Thymus (tissue), 11 donors: Measurements from ENCODE around the gene CERT1. TPM values are rescaled to one million over a fixed set of nuclear protein-coding genes. Genes with fewer than 3 reads are reported as not detected.

ENCODE experiments used
- DNase-seq, 9 donors: peaks; one replicate each; pipeline ENCODE4 v3.0.0-alpha.2; 2013; ENCODE audit warnings: low spot score in 9 of 9, low read depth in 6 of 9, missing footprints in 1 of 9
- H3K27ac ChIP-seq, 2 donors: one replicate each; pipeline ENCODE4 v1.5.1; 2013; ENCODE audit warnings: control low read depth in 1 of 2, low read depth in 1 of 2, low read length in 1 of 2, mild to moderate bottlenecking in 1 of 2, moderate library complexity in 1 of 2
- H3K27me3 ChIP-seq, 2 donors: one replicate each; pipeline ENCODE4 v1.5.1; 2013; ENCODE audit warnings: low read length in 1 of 2; ENCODE audit not compliant: control insufficient read depth in 2 of 2, insufficient read depth in 1 of 2
- H3K36me3 ChIP-seq, 2 donors: one replicate each; pipeline ENCODE4 v1.5.1; 2013; ENCODE audit warnings: low read length in 1 of 2, mild to moderate bottlenecking in 1 of 2, moderate library complexity in 1 of 2; ENCODE audit not compliant: control insufficient read depth in 2 of 2, insufficient read depth in 2 of 2
- H3K4me1 ChIP-seq, 2 donors: one replicate each; pipeline ENCODE4 v1.5.1; 2013; ENCODE audit warnings: low read length in 2 of 2; ENCODE audit not compliant: control insufficient read depth in 2 of 2, insufficient read depth in 2 of 2
- H3K4me3 ChIP-seq, 2 donors: one replicate each; pipeline ENCODE4 v1.5.1; 2013; ENCODE audit warnings: low read length in 2 of 2, control low read depth in 1 of 2, mild to moderate bottlenecking in 1 of 2
- H3K9me3 ChIP-seq, 2 donors: one replicate each; pipeline ENCODE4 v1.5.1; 2013; ENCODE audit warnings: low read length in 1 of 2, mild to moderate bottlenecking in 1 of 2; ENCODE audit not compliant: control insufficient read depth in 2 of 2, insufficient read depth in 1 of 2
- WGBS: extraction: QIAGEN DNeasy Blood & Tissue Kit; methylation state at CpG from one replicate; pipeline ENCODE4 v1.1.7; 2013; 5-methylcytosine and 5-hydroxymethylcytosine counted together
- polyA plus RNA-seq: library from polyadenylated mRNA; stranded (reverse); fragments of 200-250 nt; gene quantifications from one replicate; pipeline ENCODE4 v1.2.3, GENCODE V29; 2013
- total RNA-seq: library from RNA; stranded (reverse); fragments of 120-200 nt; gene quantifications from one replicate; pipeline ENCODE4 v1.2.4, GENCODE V29; 2013
- donor health status: healthy.

CERT1 gene
- total and polyA plus RNA-seq, 2 donors: 13.9 to 27.1 TPM

DNA sequence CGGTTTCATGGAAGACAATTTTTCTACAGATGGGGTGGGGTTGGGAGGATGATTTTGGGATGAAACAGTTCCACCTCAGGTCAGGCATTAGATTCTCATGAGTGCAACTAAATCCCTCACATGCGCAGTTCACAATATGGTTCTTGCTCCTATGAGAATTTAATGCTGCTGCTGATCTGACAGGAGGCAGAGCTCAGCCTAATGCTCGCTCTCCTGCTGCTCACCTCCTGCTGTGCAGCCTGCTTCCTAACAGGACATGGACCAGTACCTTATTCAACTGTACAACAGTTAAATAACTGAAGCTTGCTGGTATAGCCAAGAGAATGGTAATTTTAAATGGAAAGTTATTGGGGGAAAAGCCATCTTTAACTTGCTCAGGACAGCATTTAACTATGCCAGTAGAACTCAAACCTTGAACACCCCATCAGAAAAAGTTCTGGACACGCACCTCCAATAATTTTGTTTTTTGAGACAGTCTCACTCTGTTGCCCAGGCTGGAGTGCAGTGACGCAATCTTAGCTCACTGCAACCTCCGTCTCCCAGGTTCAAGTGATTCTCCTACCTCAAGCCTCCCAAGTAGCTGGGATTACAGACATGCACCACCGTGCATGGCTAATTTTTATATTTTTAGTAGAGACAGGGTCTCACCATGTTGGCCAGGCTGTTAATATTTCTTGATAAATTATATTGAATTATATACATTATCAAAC, 146.7 kb downstream of the CERT1 start:
- no peaks in the 10 kb centered on the region for H3K9me3 ChIP-seq
- no peak overlapping the region for H3K4me3 ChIP-seq
- no peaks in the 10 kb centered on the region for H3K4me1 ChIP-seq
- no peak overlapping the region for H3K27ac ChIP-seq
- 97% methylated on average over 7 of the region's 7 CpGs for WGBS
- no peaks in the 10 kb centered on the region for H3K27me3 ChIP-seq
- H3K36me3 ChIP-seq: peaks cover 14 to 30% of the 10 kb centered on the region in 2 donors
- DNase-seq: no peak

GRCh38 chr5:75363726-75364495, 147.5 kb downstream of the CERT1 start:
- peaks cover 21 to 35% of the 10 kb centered on the region in 2 donors for H3K36me3 ChIP-seq
- H3K27me3 ChIP-seq: no peaks in the 10 kb centered on the region
- H3K4me1 ChIP-seq: no peaks in the 10 kb centered on the region
- no peak for DNase-seq
- H3K9me3 ChIP-seq: no peaks in the 10 kb centered on the region
- 96% methylated on average over 8 of the region's 8 CpGs for WGBS
- no peak overlapping the region for H3K27ac ChIP-seq
- no peak overlapping the region for H3K4me3 ChIP-seq

DNA sequence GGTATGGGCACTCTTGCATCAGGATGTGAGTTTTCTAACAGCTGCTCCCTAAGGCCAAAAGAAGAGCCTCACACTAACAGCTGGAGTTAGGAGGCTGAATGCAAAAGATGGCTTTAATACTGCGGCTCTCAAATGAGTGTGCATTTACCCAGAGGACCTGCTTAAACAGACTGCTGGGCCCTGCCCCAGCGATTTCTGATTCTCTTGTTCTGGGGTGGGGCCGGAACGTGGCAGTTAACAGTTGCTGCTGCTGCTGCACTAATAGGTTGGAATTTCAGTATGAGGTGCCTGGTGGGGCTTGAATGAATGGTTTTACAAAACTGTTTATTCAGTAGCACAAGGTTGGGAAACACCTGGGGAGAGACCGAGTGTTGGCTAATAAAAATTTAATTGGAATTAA, 148.3 kb downstream of the CERT1 start:
- Histone ChIP-seq H3K36me3 (peaks cover 22 to 41% of the 10 kb centered on the region in 2 donors), H3K4me3 (no peak overlapping the region), H3K27me3 (no peaks in the 10 kb centered on the region), H3K9me3 (no peaks in the 10 kb centered on the region), H3K4me1 (no peaks in the 10 kb centered on the region), H3K27ac (no peak overlapping the region)
- no peak for DNase-seq
- WGBS: 95% methylated on average over 5 of the region's 5 CpGs

DNA sequence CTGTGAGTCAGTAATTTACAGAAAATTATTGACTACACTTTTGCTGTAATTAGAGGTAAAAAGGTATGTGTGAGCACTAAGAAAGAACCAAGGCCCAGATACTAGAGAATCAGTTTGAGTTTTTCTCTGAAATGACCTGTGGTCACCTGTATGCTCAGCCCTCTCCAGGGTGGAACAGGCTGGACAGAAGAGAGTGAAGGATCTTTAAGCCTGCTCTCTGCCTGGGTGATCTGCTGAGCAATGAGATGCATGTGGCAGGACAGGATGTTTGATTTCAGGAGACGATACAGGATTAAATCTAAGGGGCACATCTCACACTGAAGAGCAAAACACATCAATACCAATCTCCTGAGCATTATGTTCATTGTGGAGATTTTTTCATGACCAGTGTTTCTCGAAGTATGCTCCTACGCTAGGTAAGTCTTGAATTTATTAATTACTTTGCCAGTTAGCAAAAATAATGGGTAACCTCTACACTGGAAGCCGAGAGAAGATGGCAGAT, 148.9 kb downstream of the CERT1 start:
- DNase-seq: no peak
- H3K36me3 ChIP-seq: peaks cover 24 to 45% of the 10 kb centered on the region in 2 donors
- no peak overlapping the region for H3K27ac ChIP-seq
- no peaks in the 10 kb centered on the region for H3K4me1 ChIP-seq
- WGBS: 97% methylated on average over 4 of the region's 4 CpGs
- no peaks in the 10 kb centered on the region for H3K27me3 ChIP-seq
- H3K9me3 ChIP-seq: no peaks in the 10 kb centered on the region
- H3K4me3 ChIP-seq: no peak overlapping the region

DNA sequence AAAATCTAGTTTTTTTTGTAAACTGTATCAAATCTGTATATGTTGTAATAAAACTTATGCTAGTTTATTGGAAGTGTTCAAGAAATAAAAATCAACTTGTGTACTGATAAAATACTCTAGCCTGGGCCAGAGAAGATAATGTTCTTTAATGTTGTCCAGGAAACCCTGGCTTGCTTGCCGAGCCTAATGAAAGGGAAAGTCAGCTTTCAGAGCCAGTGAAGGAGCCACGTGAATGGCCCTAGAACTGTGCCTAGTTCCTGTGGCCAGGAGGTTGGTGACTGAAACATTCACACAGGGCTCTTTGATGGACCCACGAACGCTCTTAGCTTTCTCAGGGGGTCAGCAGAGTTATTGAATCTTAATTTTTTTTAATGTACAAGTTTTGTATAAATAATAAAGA, 150.1 kb downstream of the CERT1 start:
- Histone ChIP-seq H3K9me3 (no peaks in the 10 kb centered on the region), H3K4me3 (no peak overlapping the region), H3K4me1 (no peaks in the 10 kb centered on the region), H3K27me3 (no peaks in the 10 kb centered on the region), H3K36me3 (peaks cover 32 to 57% of the 10 kb centered on the region in 2 donors), H3K27ac (no peak overlapping the region)
- 98% methylated on average over 4 of the region's 4 CpGs for WGBS
- no peak for DNase-seq

GRCh38 chr5:75358117-75358516, 153.3 kb downstream of the CERT1 start:
- no peaks in the 10 kb centered on the region for H3K9me3 ChIP-seq
- no peak overlapping the region for H3K27ac ChIP-seq
- H3K36me3 ChIP-seq: peaks cover 36 to 73% of the 10 kb centered on the region in 2 donors
- H3K4me3 ChIP-seq: no peak overlapping the region
- no peak for DNase-seq
- H3K27me3 ChIP-seq: no peaks in the 10 kb centered on the region
- 97% methylated on average over 3 of the region's 3 CpGs for WGBS
- no peaks in the 10 kb centered on the region for H3K4me1 ChIP-seq

DNA sequence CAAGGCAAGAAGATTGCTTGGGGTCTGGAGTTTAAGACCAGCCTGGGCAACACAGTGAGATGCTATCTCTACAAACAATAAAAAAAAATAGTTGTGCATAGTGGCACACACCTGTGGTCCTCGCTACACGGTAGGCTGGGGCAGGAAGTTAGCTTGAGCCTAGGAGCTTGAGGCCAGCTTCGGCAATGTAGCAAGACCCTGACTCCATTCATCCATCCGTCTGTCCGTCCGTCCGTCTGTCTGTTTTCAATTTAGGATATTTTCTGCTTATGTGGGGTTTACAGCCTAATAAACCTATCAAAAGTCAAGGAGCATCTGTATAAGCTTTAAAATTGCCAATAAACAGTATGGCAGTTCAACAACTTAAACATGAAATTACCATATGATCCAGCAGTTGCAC, 154.7 kb downstream of the CERT1 start:
- Histone ChIP-seq H3K27ac (no peak overlapping the region), H3K9me3 (no peaks in the 10 kb centered on the region), H3K36me3 (peaks cover 32 to 74% of the 10 kb centered on the region in 2 donors), H3K4me3 (no peak overlapping the region), H3K4me1 (no peaks in the 10 kb centered on the region), H3K27me3 (no peaks in the 10 kb centered on the region)
- no peak for DNase-seq
- WGBS: over 99% methylated on average over 7 of the region's 7 CpGs

GRCh38 chr5:75355236-75355635, 156.2 kb downstream of the CERT1 start:
- no peaks in the 10 kb centered on the region for H3K9me3 ChIP-seq
- 98% methylated on average over 6 of the region's 6 CpGs for WGBS
- H3K4me1 ChIP-seq: no peaks in the 10 kb centered on the region
- H3K27ac ChIP-seq: no peak overlapping the region
- H3K4me3 ChIP-seq: no peak overlapping the region
- DNase-seq: no peak
- no peaks in the 10 kb centered on the region for H3K27me3 ChIP-seq
- H3K36me3 ChIP-seq: peaks cover 36 to 77% of the 10 kb centered on the region in 2 donors
